Activated CD4-positive, alpha-beta T cell treated with anti-CD3 and anti-CD28 coated beads, Interleukin-2, amount 50 U/mL, for 48 hours (primary cell): ENCODE results near the gene DRD2.

Experiments
- DNase-seq, 2 experiments: peaks; one replicate each; pipeline ENCODE4 v3.0.0-alpha.2; 2020

DRD2 gene

DNA sequence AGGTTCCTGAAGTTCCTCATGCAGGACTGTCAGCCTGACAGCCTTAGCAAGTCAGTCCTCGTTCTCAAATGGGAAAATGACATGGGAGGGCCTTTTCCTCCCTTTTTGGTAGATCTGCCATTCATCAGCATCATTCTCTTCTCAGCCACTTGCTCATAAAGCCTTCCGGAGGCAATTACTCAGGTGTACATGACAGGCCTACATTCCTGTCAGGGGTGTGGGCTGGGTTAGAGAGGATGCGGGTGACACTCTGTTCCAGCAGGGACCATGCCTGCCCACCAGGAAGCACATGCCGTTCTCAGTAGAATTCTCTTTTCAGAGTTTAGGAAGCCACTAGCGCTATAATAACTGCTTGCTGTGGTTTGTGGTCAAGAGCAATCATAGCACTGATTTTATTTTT, 111.8 kb downstream of the DRD2 start:
- DNase-seq = no peak
